Islet of Langerhans (tissue), 1 donor: Measurements from ENCODE around the gene ZNRD2.

ENCODE experiments used
- FAIRE-seq: peaks from one replicate; lab custom pipeline; 2011; peaks lifted over from hg19 to GRCh38; lab: Jason Lieb, UNC

ZNRD2 gene

GRCh38 chr11:65611028-65611757 lies 40.9 kb downstream of the ZNRD2 start:
- no peak for FAIRE-seq

GRCh38 chr11:65611758-65612603 lies 41.7 kb downstream of the ZNRD2 start:
- no peak for FAIRE-seq

- no peak for FAIRE-seq
Measured at GRCh38 chr11:65612691-65613090, 42.4 kb downstream of the ZNRD2 start.

GRCh38 chr11:65613091-65613928 lies 43.0 kb downstream of the ZNRD2 start:
- FAIRE-seq = no peak

GRCh38 chr11:65615229-65615949 lies 45.1 kb downstream of the ZNRD2 start, which contains the start of gene PCNX3:
Gene PCNX3 (plus strand): TSS chr11:65615776. CDS start chr11:65616312, 536 bp downstream.
- FAIRE-seq = peak; percentile 99

- no peak for FAIRE-seq
Measured at GRCh38 chr11:65615950-65616574, 45.8 kb downstream of the ZNRD2 start.

GRCh38 chr11:65616575-65617001 lies 46.3 kb downstream of the ZNRD2 start:
- FAIRE-seq = no peak

- FAIRE-seq = no peak
Measured at GRCh38 chr11:65617136-65617850, 47.0 kb downstream of the ZNRD2 start.

GRCh38 chr11:65617990-65618751 lies 47.9 kb downstream of the ZNRD2 start:
- FAIRE-seq = no peak

GRCh38 chr11:65618763-65619162 lies 48.5 kb downstream of the ZNRD2 start:
- FAIRE-seq = no peak

- FAIRE-seq = no peak
Measured at GRCh38 chr11:65619281-65619928, 49.1 kb downstream of the ZNRD2 start.

GRCh38 chr11:65620666-65621065 lies 50.4 kb downstream of the ZNRD2 start:
- FAIRE-seq = no peak

- FAIRE-seq = no peak
Measured at GRCh38 chr11:65621460-65621859, 51.2 kb downstream of the ZNRD2 start.
